Left lung (tissue), 10 donors: Measurements from ENCODE around the gene TGFB2. TPM values are rescaled to one million over a fixed set of nuclear protein-coding genes. Genes with fewer than 3 reads are reported as not detected.

Source experiments
- ATAC-seq: fragments of 200-7000 bp; cut with Tn5 transposase; one replicate; pipeline ENCODE4 v1.9.1; 2020; ENCODE audit warnings: moderate library complexity
- DNase-seq, 4 donors: peaks; one replicate each; pipeline ENCODE4 v3.0.0-alpha.2; 2013 to 2020
- H3K27ac ChIP-seq, 2 donors: fragments of 200-600 bp; sonication (generic) in 1 of 2; one replicate each; pipeline versions ENCODE4 v1.5.0 to v1.8.0; 2020 to 2021
- H3K27me3 ChIP-seq, 2 donors: fragments of 200-600 bp; sonication (generic) in 1 of 2; one replicate each; pipeline versions ENCODE4 v1.5.0 to v1.8.0; 2020 to 2021
- H3K36me3 ChIP-seq, 2 donors: fragments of 200-600 bp; sonication (generic) in 1 of 2; one replicate each; pipeline versions ENCODE4 v1.5.0 to v1.8.0; 2020 to 2021
- H3K4me1 ChIP-seq, 2 donors: fragments of 200-600 bp; one replicate each; pipeline ENCODE4 v1.8.0; 2021
- H3K4me3 ChIP-seq, 2 donors: fragments of 200-600 bp; sonication (generic) in 1 of 2; one replicate each; pipeline versions ENCODE4 v1.5.0 to v1.8.0; 2020 to 2021; ENCODE audit warnings: mild to moderate bottlenecking in 1 of 2
- H3K9me3 ChIP-seq, 2 donors: fragments of 200-600 bp; sonication (generic) in 1 of 2; one replicate each; pipeline versions ENCODE4 v1.5.0 to v1.8.0; 2020 to 2021
- CTCF ChIP-seq, 2 donors: fragments of 200-600 bp; sonication (generic) in 1 of 2; IDR thresholded peaks; one replicate each; pipeline versions ENCODE4 v1.5.0 to v1.8.0; 2021; ENCODE audit warnings: antibody characterized with exemption in 2 of 2
- intact Hi-C, 2 donors: fragments of 100-400 bp; cut with DNase I; formaldehyde crosslinking; loops; one replicate each; pipeline versions ENCODE4 v1.11.2 to v1.14.2; 2022
- polyA plus RNA-seq, 6 donors: library from polyadenylated mRNA; unstranded; fragments of 120-200 nt; gene quantifications; one replicate each; pipeline ENCODE4 v1.2.1, GENCODE V29; 2013; ENCODE audit not compliant: insufficient read length in 6 of 6
- total RNA-seq, 2 donors: library from RNA; stranded (reverse); fragmentation: NEBNext Ultra II Directional; extraction: Animal tissue kit (Norgen Biotek cat#: 25700); gene quantifications; one replicate each; pipeline ENCODE4 v1.2.1, GENCODE V29; 2021
- donor health status: DM: no; HTN: yes; CAD: no.
- donor health status: DM: no; HTN: no; CAD: no.

Gene TGFB2
- total and polyA plus RNA-seq, 8 donors, result 9.8 to 177 (median 136) TPM

DNA sequence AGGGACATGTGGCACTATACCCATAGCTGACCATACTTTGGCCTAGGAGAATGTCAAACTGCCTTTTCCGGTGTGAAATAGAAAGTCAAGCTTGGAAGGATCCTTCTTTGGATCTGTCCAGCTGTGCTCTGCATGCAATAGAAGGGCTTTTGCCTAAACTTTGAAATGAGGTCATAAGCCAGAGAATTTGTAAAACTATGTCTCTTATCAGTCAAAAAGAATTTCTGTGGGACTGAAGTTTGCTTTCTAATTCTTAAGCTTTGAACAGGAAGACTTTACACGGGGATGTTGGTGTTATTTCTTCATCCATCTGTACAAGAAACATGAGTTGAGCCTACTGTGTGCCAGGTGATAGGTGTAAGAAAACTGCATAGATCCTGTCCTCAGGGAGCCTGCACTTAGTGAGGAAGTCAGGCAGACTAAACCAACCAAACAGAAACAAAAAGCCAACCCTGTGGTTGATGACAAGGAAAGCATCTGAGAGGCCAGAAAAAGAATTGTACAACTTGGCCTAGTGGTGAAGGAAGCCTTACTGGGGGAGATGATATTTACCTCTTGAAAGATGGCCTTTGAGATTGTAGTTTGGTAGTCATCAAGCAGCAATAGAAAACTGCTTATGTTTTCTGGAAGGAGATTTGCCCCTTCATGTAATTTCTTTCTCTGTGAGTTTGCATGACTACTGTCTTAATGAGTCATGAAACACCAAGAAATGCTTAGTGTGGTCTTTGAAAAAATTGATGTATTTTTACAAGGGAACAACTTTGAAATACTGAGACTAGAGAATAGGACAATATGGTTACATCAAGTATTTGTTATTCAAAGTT, 24.8 kb downstream of the TGFB2 start:
- no peaks in the 10 kb centered on the region for H3K36me3 ChIP-seq
- H3K4me1 ChIP-seq, result peaks cover 11 to 22% of the 10 kb centered on the region in 2 donors
- no peaks in the 10 kb centered on the region for H3K9me3 ChIP-seq
- ATAC-seq (no peak), DNase-seq (no peak)
- peaks cover 0 to 6% of the 10 kb centered on the region in 2 donors for H3K27me3 ChIP-seq
- H3K27ac ChIP-seq, result peak overlapping the region in 1 of 2 donors; percentile 17
- intact Hi-C loops, result no loop called here
- TF ChIP-seq CTCF (IDR thresholded peaks at IDR 0.05), result no peak
- H3K4me3 ChIP-seq, result no peak overlapping the region

DNA sequence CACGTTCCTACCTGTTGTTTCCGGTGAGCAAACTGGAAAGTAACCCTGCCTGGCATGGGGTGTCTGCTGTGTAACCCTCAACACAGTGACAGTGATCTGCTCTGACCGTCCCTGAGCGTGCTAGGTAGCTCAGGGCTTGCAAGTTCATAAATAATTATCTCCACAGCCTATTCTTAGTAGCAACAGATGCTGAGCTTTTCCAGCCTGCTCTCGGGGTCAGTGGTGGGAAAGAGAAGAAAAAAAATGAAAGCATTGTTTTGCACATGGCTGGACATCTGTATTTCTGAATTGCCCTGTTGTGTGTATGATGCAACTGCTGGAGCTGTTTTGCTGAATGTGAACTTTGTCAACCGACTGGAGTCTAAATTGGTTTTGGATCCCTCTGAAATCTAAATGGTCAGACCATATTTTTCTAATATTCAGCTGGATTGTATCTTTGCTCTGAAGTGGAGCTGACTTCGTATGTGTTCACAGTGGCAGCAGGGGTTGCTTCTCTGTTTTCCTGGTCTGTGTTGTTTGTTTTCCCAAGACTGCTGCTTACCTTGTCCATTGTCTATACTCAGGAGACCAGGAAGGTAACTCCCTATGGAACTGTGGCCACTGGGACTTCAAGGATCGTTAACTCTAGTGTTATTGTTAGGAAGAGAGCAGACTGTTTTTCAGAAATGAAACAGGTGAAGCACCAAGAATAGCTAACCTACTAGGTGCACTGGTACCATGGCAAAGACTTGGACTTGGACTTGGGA, 27.0 kb downstream of the TGFB2 start:
- ATAC-seq (peak; percentile 22), DNase-seq (peak in 2 of 4 donors; percentile 73 to 88)
- Histone ChIP-seq H3K27me3 (peaks cover 0 to 6% of the 10 kb centered on the region in 2 donors), H3K4me1 (peaks cover 7 to 16% of the 10 kb centered on the region in 2 donors), H3K27ac (peak overlapping the region in 1 of 2 donors; percentile 25), H3K4me3 (no peak overlapping the region), H3K9me3 (no peaks in the 10 kb centered on the region), H3K36me3 (no peaks in the 10 kb centered on the region)
- TF ChIP-seq CTCF (IDR thresholded peaks at IDR 0.05), result no peak
- intact Hi-C loops, result no loop called here

DNA sequence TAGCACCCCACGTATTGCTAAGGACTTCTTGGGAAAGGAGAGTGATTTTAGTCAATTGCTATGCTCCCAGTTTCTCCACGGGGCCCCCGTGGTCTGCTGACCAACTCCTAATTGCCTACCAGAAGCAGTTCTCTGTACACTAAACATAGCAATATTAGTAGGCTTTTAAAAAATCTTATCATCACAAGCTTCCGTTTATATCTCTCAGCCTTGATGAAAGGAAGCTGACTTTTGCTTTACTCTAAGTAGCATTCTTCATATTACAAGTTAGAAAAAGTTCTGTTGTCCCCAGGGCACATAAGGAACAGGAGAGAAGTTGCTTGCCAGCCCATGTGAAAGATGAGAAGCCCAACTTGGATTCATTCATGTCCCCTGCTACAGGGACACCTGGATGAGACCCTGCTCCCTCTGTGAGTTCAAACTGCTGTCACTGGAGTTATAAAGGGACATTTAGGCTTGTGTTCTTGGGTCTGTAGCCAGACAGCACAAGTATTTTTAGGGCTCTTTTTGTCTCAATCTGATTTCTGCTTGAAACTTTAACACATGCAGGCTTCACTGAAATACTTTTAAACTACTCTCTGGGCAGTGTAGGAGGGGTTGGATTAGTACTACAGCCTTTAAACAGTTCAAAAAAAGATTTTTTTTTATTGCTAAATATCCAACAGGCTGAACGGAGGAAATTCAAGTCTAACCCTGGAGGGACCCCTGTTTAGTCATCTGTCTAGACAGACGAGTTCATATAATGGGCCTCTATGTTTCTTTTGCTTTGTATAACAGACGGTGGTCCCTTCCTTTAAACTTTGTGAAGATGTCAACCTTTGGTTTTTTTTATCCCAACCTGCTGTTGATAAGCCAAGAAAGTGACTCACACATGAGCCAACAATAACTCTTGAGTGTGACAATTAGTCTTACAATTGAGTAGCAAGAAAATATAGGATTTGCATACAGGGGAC, 29.5 kb downstream of the TGFB2 start:
- DNase-seq (no peak), ATAC-seq (peak; percentile 7)
- peaks cover 0 to 10% of the 10 kb centered on the region in 2 donors for H3K27me3 ChIP-seq
- no peak for TF ChIP-seq CTCF (IDR thresholded peaks at IDR 0.05)
- no peaks in the 10 kb centered on the region for H3K9me3 ChIP-seq
- H3K36me3 ChIP-seq, result no peaks in the 10 kb centered on the region
- no peak overlapping the region for H3K4me3 ChIP-seq
- intact Hi-C loops, result no loop called here
- H3K27ac ChIP-seq, result peak overlapping the region in 1 of 2 donors; percentile 5
- peaks cover 7 to 22% of the 10 kb centered on the region in 2 donors for H3K4me1 ChIP-seq

- Histone ChIP-seq H3K27ac (peak overlapping the region in 1 of 2 donors; percentile 17), H3K4me3 (no peak overlapping the region), H3K9me3 (no peaks in the 10 kb centered on the region), H3K4me1 (peaks cover 7 to 22% of the 10 kb centered on the region in 2 donors), H3K27me3 (peaks cover 0 to 9% of the 10 kb centered on the region in 2 donors), H3K36me3 (no peaks in the 10 kb centered on the region)
- intact Hi-C loops, result no loop called here
- ATAC-seq (no peak), DNase-seq (no peak)
- TF ChIP-seq CTCF (IDR thresholded peaks at IDR 0.05), result no peak
Observed at GRCh38 chr1:218376722-218377121, 31.6 kb downstream of the TGFB2 start.
